ENCODE data around the gene CTTNBP2. TPM values are rescaled to one million over a fixed set of nuclear protein-coding genes. Genes with fewer than 3 reads are reported as not detected.

The CTTNBP2 gene
- total and polyA plus RNA-seq, 10 of the 15 experiments (the other 5 are each of a cell fraction or from before 2014, with no cell fraction given), result 0.04 to 0.43 TPM; not detected in 8

GRCh38 chr7:117800841-117801240 is 72.4 kb downstream of the CTTNBP2 start (continued):
- TF ChIP-seq, protein P1, sequence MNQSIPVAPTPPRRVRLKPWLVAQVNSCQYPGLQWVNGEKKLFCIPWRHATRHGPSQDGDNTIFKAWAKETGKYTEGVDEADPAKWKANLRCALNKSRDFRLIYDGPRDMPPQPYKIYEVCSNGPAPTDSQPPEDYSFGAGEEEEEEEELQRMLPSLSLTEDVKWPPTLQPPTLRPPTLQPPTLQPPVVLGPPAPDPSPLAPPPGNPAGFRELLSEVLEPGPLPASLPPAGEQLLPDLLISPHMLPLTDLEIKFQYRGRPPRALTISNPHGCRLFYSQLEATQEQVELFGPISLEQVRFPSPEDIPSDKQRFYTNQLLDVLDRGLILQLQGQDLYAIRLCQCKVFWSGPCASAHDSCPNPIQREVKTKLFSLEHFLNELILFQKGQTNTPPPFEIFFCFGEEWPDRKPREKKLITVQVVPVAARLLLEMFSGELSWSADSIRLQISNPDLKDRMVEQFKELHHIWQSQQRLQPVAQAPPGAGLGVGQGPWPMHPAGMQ (IDR thresholded peaks at IDR 0.05; ENCODE audit: borderline replicate concordance), result no peak
- TF ChIP-seq, protein P2, sequence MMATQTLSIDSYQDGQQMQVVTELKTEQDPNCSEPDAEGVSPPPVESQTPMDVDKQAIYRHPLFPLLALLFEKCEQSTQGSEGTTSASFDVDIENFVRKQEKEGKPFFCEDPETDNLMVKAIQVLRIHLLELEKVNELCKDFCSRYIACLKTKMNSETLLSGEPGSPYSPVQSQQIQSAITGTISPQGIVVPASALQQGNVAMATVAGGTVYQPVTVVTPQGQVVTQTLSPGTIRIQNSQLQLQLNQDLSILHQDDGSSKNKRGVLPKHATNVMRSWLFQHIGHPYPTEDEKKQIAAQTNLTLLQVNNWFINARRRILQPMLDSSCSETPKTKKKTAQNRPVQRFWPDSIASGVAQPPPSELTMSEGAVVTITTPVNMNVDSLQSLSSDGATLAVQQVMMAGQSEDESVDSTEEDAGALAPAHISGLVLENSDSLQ (IDR thresholded peaks at IDR 0.05), result no peak
- TF ChIP-seq RBBP5 (conservative IDR thresholded peaks at IDR 0.05), result no peak
- no peak for TF ChIP-seq ZBED1 (IDR thresholded peaks at IDR 0.05; ENCODE audit: borderline replicate concordance)
- no peak for TF ChIP-seq ATF2 (IDR thresholded peaks at IDR 0.05; ENCODE audit: low read length)
- no peak for TF ChIP-seq BRCA1 (IDR thresholded peaks at IDR 0.05; ENCODE audit: low read depth, low read length)
- TF ChIP-seq RELA (IDR thresholded peaks at IDR 0.05; ENCODE audit: borderline replicate concordance, partially characterized antibody), result no peak
- no peak for TF ChIP-seq ATF3 (IDR thresholded peaks at IDR 0.05; ENCODE audit: borderline replicate concordance, extremely low read depth, low read depth, low read length)
- TF ChIP-seq, protein P3, sequence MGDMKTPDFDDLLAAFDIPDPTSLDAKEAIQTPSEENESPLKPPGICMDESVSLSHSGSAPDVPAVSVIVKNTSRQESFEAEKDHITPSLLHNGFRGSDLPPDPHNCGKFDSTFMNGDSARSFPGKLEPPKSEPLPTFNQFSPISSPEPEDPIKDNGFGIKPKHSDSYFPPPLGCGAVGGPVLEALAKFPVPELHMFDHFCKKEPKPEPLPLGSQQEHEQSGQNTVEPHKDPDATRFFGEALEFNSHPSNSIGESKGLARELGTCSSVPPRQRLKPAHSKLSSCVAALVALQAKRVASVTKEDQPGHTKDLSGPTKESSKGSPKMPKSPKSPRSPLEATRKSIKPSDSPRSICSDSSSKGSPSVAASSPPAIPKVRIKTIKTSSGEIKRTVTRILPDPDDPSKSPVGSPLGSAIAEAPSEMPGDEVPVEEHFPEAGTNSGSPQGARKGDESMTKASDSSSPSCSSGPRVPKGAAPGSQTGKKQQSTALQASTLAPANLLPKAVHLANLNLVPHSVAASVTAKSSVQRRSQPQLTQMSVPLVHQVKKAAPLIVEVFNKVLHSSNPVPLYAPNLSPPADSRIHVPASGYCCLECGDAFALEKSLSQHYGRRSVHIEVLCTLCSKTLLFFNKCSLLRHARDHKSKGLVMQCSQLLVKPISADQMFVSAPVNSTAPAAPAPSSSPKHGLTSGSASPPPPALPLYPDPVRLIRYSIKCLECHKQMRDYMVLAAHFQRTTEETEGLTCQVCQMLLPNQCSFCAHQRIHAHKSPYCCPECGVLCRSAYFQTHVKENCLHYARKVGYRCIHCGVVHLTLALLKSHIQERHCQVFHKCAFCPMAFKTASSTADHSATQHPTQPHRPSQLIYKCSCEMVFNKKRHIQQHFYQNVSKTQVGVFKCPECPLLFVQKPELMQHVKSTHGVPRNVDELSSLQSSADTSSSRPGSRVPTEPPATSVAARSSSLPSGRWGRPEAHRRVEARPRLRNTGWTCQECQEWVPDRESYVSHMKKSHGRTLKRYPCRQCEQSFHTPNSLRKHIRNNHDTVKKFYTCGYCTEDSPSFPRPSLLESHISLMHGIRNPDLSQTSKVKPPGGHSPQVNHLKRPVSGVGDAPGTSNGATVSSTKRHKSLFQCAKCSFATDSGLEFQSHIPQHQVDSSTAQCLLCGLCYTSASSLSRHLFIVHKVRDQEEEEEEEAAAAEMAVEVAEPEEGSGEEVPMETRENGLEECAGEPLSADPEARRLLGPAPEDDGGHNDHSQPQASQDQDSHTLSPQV (IDR thresholded peaks at IDR 0.05), result no peak
